ENCODE results near the gene WFDC5. TPM values are rescaled to one million over a fixed set of nuclear protein-coding genes. Genes with fewer than 3 reads are reported as not detected.
A peak's percentile ranks its signal among the peaks of the same experiment; 100 is the strongest.

The WFDC5 gene
- total and polyA plus RNA-seq, 9 of the 15 experiments (the other 6 are each of a cell fraction or from before 2014, with no cell fraction given) = not detected

- TF ChIP-seq PRDM10 (IDR thresholded peaks at IDR 0.05; ENCODE audit: partially characterized antibody) (no peak), ETS1 (conservative IDR thresholded peaks at IDR 0.05; ENCODE audit: control insufficient read depth, low read depth, low read length) (no peak), NFXL1 (CRISPR knock-in tag; IDR thresholded peaks at IDR 0.05) (no peak), ZNF217 (CRISPR knock-in tag; IDR thresholded peaks at IDR 0.05) (no peak), ZNF197 (CRISPR knock-in tag; IDR thresholded peaks at IDR 0.05; ENCODE audit: low read depth) (no peak), ZNF140 (CRISPR knock-in tag; IDR thresholded peaks at IDR 0.05) (no peak), ZBTB5 (IDR thresholded peaks at IDR 0.05) (no peak), HDAC1 (IDR thresholded peaks at IDR 0.05) (no peak), CGGBP1 (CRISPR knock-in tag; IDR thresholded peaks at IDR 0.05) (no peak), SMARCC2 (IDR thresholded peaks at IDR 0.05; ENCODE audit: low read depth) (no peak), EP300 (IDR thresholded peaks at IDR 0.05; ENCODE audit: low read length) (peak; percentile 48; the same call in 1 of the 2 replicates)
- TF ChIP-seq, protein P1, sequence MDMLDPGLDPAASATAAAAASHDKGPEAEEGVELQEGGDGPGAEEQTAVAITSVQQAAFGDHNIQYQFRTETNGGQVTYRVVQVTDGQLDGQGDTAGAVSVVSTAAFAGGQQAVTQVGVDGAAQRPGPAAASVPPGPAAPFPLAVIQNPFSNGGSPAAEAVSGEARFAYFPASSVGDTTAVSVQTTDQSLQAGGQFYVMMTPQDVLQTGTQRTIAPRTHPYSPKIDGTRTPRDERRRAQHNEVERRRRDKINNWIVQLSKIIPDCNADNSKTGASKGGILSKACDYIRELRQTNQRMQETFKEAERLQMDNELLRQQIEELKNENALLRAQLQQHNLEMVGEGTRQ (CRISPR knock-in tag; IDR thresholded peaks at IDR 0.05) = no peak
- TF ChIP-seq, protein P2, sequence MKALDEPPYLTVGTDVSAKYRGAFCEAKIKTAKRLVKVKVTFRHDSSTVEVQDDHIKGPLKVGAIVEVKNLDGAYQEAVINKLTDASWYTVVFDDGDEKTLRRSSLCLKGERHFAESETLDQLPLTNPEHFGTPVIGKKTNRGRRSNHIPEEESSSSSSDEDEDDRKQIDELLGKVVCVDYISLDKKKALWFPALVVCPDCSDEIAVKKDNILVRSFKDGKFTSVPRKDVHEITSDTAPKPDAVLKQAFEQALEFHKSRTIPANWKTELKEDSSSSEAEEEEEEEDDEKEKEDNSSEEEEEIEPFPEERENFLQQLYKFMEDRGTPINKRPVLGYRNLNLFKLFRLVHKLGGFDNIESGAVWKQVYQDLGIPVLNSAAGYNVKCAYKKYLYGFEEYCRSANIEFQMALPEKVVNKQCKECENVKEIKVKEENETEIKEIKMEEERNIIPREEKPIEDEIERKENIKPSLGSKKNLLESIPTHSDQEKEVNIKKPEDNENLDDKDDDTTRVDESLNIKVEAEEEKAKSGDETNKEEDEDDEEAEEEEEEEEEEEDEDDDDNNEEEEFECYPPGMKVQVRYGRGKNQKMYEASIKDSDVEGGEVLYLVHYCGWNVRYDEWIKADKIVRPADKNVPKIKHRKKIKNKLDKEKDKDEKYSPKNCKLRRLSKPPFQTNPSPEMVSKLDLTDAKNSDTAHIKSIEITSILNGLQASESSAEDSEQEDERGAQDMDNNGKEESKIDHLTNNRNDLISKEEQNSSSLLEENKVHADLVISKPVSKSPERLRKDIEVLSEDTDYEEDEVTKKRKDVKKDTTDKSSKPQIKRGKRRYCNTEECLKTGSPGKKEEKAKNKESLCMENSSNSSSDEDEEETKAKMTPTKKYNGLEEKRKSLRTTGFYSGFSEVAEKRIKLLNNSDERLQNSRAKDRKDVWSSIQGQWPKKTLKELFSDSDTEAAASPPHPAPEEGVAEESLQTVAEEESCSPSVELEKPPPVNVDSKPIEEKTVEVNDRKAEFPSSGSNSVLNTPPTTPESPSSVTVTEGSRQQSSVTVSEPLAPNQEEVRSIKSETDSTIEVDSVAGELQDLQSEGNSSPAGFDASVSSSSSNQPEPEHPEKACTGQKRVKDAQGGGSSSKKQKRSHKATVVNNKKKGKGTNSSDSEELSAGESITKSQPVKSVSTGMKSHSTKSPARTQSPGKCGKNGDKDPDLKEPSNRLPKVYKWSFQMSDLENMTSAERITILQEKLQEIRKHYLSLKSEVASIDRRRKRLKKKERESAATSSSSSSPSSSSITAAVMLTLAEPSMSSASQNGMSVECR (CRISPR knock-in tag; IDR thresholded peaks at IDR 0.05) = no peak
Observed at GRCh38 chr20:45069261-45069660, 45.7 kb downstream of the WFDC5 start (continued).

Measured in K562 (cell line).